ELF-1 (cell line): ENCODE results near the gene NCEH1.
A peak's percentile ranks its signal among the peaks of the same experiment; 100 is the strongest.
"Not testable (repeated sequence)": the region's sequence is repeated elsewhere in the genome, so short reads cannot be mapped to it uniquely, and the experiment has no call there.

ENCODE experiments used
- DNase-seq: peaks from one replicate; pipeline ENCODE4 v3.0.0-alpha.2; 2016; ENCODE audit warnings: low read depth, low spot score

Gene NCEH1

GRCh38 chr3:172613845-172614244 is 97.0 kb downstream of the NCEH1 start:
- no peak for DNase-seq

- DNase-seq: no peak
These were observed 97.8 kb downstream of the NCEH1 start for GRCh38 chr3:172612871-172613678.

- DNase-seq: no peak
These were observed 101.1 kb downstream of the NCEH1 start for GRCh38 chr3:172609750-172610149.

GRCh38 chr3:172608575-172608974 is 102.3 kb downstream of the NCEH1 start:
- DNase-seq: no peak

GRCh38 chr3:172607305-172608121 is 103.4 kb downstream of the NCEH1 start:
- DNase-seq: peak; percentile 45

GRCh38 chr3:172606021-172606420 is 104.8 kb downstream of the NCEH1 start:
- DNase-seq: no peak

GRCh38 chr3:172604895-172605646 is 105.8 kb downstream of the NCEH1 start:
- DNase-seq: no peak

GRCh38 chr3:172601066-172601832 is 109.6 kb downstream of the NCEH1 start:
- DNase-seq: no peak

GRCh38 chr3:172600644-172601065 is 110.2 kb downstream of the NCEH1 start:
- no peak for DNase-seq

- no peak for DNase-seq
These were observed 112.0 kb downstream of the NCEH1 start for GRCh38 chr3:172598904-172599303.

GRCh38 chr3:172596394-172596706 is 114.5 kb downstream of the NCEH1 start:
- no peak for DNase-seq

- DNase-seq: peak; percentile 13
These were observed 115.0 kb downstream of the NCEH1 start for GRCh38 chr3:172595664-172596393.

- not testable (repeated sequence) for DNase-seq
These were observed 115.8 kb downstream of the NCEH1 start for GRCh38 chr3:172594900-172595663.

GRCh38 chr3:172592898-172593669 is 117.8 kb downstream of the NCEH1 start:
- peak; percentile 26 for DNase-seq

GRCh38 chr3:172591876-172592771 is 118.7 kb downstream of the NCEH1 start:
- DNase-seq: no peak

GRCh38 chr3:172591125-172591605 is 119.7 kb downstream of the NCEH1 start:
- no peak for DNase-seq

- no peak for DNase-seq
These were observed 124.4 kb downstream of the NCEH1 start for GRCh38 chr3:172586436-172586835.

GRCh38 chr3:172585954-172586353 is 124.9 kb downstream of the NCEH1 start:
- DNase-seq: no peak
